ENCODE results near the gene CHCHD1.

Gene CHCHD1

GRCh38 chr10:73814896-73815718, 33.3 kb downstream of the CHCHD1 start:
- no peak for DNase-seq
- TF ChIP-seq EZH2 (IDR thresholded peaks at IDR 0.05; ENCODE audit: borderline replicate concordance, low read depth, low read length, severe bottlenecking) (no peak), CTCF (IDR thresholded peaks at IDR 0.05; ENCODE audit: borderline replicate concordance, extremely low read depth, low read length, poor library complexity, severe bottlenecking) (peak; percentile 44)

GRCh38 chr10:73815719-73816030, 33.8 kb downstream of the CHCHD1 start:
- no peaks in the 10 kb centered on the region for H3K9me3 ChIP-seq (ENCODE audit: insufficient read depth, low read length, severe bottlenecking)
- no peak for TF ChIP-seq EZH2 (IDR thresholded peaks at IDR 0.05; ENCODE audit: borderline replicate concordance, low read depth, low read length, severe bottlenecking)
- no peak for TF ChIP-seq CTCF (IDR thresholded peaks at IDR 0.05; ENCODE audit: borderline replicate concordance, extremely low read depth, low read length, poor library complexity, severe bottlenecking)
- H3K27me3 ChIP-seq (ENCODE audit: insufficient read depth, low read length, poor library complexity), result no peaks in the 10 kb centered on the region
- ATAC-seq (ENCODE audit: insufficient read depth, low read depth) (no peak), DNase-seq (no peak)
- no peak overlapping the region for H2AFZ ChIP-seq (ENCODE audit: low read depth, low read length)
- H3K27ac ChIP-seq (ENCODE audit: low read length), result no peak overlapping the region
- H3K9ac ChIP-seq (ENCODE audit: low read depth, low read length), result no peak overlapping the region
- H4K20me1 ChIP-seq (ENCODE audit: insufficient read depth, low read length), result peaks cover 6% of the 10 kb centered on the region
- H3K4me1 ChIP-seq (ENCODE audit: insufficient read depth, low read length), result peaks cover 6% of the 10 kb centered on the region
- H3K79me2 ChIP-seq (ENCODE audit: insufficient read depth, low read length), result peaks cover 8% of the 10 kb centered on the region
- no peak overlapping the region for H3K4me3 ChIP-seq (ENCODE audit: low read depth in 1 of 2, low read length in 2 of 2)
- H3K4me2 ChIP-seq (ENCODE audit: insufficient read depth, low read length), result no peak overlapping the region
- peaks cover 54% of the 10 kb centered on the region for H3K36me3 ChIP-seq (ENCODE audit: insufficient read depth, low read length)

More at GRCh38 chr10:73814896-73815718, 33.3 kb downstream of the CHCHD1 start:
- Histone ChIP-seq H3K27ac (ENCODE audit: low read length) (no peak overlapping the region), H3K4me1 (ENCODE audit: insufficient read depth, low read length) (peaks cover 12% of the 10 kb centered on the region), H3K36me3 (ENCODE audit: insufficient read depth, low read length) (peaks cover 54% of the 10 kb centered on the region), H3K4me3 (ENCODE audit: low read depth in 1 of 2, low read length in 2 of 2) (no peak overlapping the region), H3K4me2 (ENCODE audit: insufficient read depth, low read length) (no peak overlapping the region), H3K79me2 (ENCODE audit: insufficient read depth, low read length) (peaks cover 14% of the 10 kb centered on the region), H3K9ac (ENCODE audit: low read depth, low read length) (no peak overlapping the region), H3K9me3 (ENCODE audit: insufficient read depth, low read length, severe bottlenecking) (no peaks in the 10 kb centered on the region), H4K20me1 (ENCODE audit: insufficient read depth, low read length) (peaks cover 10% of the 10 kb centered on the region), H3K27me3 (ENCODE audit: insufficient read depth, low read length, poor library complexity) (no peaks in the 10 kb centered on the region), H2AFZ (ENCODE audit: low read depth, low read length) (no peak overlapping the region)
- ATAC-seq (ENCODE audit: insufficient read depth, low read depth), result no peak

GRCh38 chr10:73816917-73817729, 35.3 kb downstream of the CHCHD1 start:
- Histone ChIP-seq H4K20me1 (ENCODE audit: insufficient read depth, low read length) (peaks cover 4% of the 10 kb centered on the region), H3K9ac (ENCODE audit: low read depth, low read length) (no peak overlapping the region), H2AFZ (ENCODE audit: low read depth, low read length) (no peak overlapping the region), H3K4me2 (ENCODE audit: insufficient read depth, low read length) (no peak overlapping the region), H3K27me3 (ENCODE audit: insufficient read depth, low read length, poor library complexity) (no peaks in the 10 kb centered on the region), H3K4me3 (ENCODE audit: low read depth in 1 of 2, low read length in 2 of 2) (no peak overlapping the region), H3K27ac (ENCODE audit: low read length) (0 out of 2 replicates have a peak overlapping the region, but pooled peaks have one; percentile 33), H3K79me2 (ENCODE audit: insufficient read depth, low read length) (no peaks in the 10 kb centered on the region), H3K4me1 (ENCODE audit: insufficient read depth, low read length) (peaks cover 4% of the 10 kb centered on the region; the same call in 1 of the 2 replicates), H3K9me3 (ENCODE audit: insufficient read depth, low read length, severe bottlenecking) (no peaks in the 10 kb centered on the region), H3K36me3 (ENCODE audit: insufficient read depth, low read length) (peaks cover 66% of the 10 kb centered on the region)
- TF ChIP-seq EZH2 (IDR thresholded peaks at IDR 0.05; ENCODE audit: borderline replicate concordance, low read depth, low read length, severe bottlenecking) (no peak), CTCF (IDR thresholded peaks at IDR 0.05; ENCODE audit: borderline replicate concordance, extremely low read depth, low read length, poor library complexity, severe bottlenecking) (no peak)
- ATAC-seq (ENCODE audit: insufficient read depth, low read depth) (no peak), DNase-seq (no peak)
